Suppressor macrophage treated with lipopolysaccharide for 1 hour (primary cell): Measurements from ENCODE around the gene AMBRA1.
"Not testable (repeated sequence)": the region's sequence is repeated elsewhere in the genome, so short reads cannot be mapped to it uniquely, and the experiment has no call there.

Experiments
- DNase-seq, 3 donors: peaks; one replicate each; pipeline ENCODE4 v3.0.0-alpha.2; 2020 to 2022

The AMBRA1 gene

DNA sequence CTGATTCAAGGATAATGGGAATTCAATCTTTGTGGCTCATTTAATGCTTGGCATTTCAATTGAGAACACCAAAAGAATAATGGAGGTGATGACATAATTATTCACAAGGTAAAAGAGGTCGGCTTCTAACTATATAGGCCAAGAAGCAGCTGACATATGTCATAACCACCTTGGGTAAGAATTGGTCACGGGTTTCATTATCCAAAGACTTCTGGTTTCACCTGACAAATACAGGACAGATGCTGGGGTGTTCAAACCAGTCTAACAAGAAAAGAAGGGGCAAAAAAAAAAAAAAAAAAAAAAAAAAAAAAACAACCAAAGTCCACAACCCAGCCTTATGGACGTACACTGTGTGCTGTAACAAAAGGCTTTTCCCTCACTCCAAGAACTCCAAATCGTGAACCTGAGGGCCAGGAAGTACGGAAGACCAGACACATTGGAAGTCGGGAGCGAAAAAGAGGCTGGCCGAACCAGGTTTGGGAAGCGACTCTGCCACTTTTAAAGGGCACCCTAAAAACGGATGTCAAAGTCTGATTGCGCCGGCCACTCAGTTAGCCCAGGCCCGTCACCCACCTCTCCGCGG lies 22.8 kb upstream of the AMBRA1 start:
- peak; percentile 20 to 28 (median 21) for DNase-seq

- DNase-seq = no peak
These were observed 21.9 kb upstream of the AMBRA1 start for GRCh38 chr11:46615756-46616155.

- no peak for DNase-seq
These were observed 18.5 kb upstream of the AMBRA1 start for GRCh38 chr11:46612326-46612725.

DNA sequence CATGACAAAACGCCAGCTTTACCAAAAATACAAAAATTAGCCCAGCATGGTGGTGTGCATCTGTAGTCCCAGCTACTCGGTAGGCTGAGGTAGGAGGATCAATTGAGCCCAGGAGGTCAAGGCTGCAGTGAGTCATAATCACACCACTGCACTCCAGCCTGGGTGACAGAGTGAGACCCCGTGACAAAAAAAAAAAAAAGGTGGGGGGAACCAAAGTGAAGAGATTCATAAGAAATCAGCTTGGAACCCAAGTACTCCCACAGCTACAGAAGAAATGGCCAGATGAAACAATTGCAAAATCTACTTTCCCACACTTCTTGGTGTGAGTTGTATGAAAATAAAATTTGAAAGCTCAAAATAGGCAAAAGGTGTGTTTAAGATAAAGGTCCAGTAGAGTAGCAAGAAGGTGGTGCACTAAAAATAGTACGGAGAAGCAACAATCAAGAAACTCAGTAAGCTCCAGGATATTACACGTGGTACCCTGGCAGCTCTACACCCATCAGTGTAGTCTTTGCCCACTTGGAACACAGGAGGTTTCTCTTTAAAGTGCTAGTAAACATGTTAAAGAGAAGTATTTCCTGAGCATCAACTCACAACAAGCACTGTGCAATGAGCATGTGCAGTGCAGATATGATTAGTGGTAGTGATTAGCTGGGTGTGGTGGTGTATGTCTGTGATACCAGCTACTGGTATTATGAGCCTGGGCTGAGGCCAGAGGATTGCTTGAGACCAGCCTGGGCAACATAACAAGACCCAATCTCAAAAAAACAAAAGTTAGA lies 17.9 kb upstream of the AMBRA1 start:
- no peak for DNase-seq

- peak in 2 of 3 donors; percentile 20 to 36 for DNase-seq
These were observed 15.6 kb upstream of the AMBRA1 start for GRCh38 chr11:46609386-46609785.

- no peak for DNase-seq
These were observed 13.7 kb upstream of the AMBRA1 start for GRCh38 chr11:46607516-46607915.

- DNase-seq = no peak
These were observed 11.0 kb upstream of the AMBRA1 start for GRCh38 chr11:46604796-46605195.

GRCh38 chr11:46603704-46604308 lies 10.0 kb upstream of the AMBRA1 start:
- DNase-seq = no peak

- peak in 1 of 3 donors; percentile 10 for DNase-seq
These were observed 7.3 kb upstream of the AMBRA1 start for GRCh38 chr11:46601129-46601528.

DNA sequence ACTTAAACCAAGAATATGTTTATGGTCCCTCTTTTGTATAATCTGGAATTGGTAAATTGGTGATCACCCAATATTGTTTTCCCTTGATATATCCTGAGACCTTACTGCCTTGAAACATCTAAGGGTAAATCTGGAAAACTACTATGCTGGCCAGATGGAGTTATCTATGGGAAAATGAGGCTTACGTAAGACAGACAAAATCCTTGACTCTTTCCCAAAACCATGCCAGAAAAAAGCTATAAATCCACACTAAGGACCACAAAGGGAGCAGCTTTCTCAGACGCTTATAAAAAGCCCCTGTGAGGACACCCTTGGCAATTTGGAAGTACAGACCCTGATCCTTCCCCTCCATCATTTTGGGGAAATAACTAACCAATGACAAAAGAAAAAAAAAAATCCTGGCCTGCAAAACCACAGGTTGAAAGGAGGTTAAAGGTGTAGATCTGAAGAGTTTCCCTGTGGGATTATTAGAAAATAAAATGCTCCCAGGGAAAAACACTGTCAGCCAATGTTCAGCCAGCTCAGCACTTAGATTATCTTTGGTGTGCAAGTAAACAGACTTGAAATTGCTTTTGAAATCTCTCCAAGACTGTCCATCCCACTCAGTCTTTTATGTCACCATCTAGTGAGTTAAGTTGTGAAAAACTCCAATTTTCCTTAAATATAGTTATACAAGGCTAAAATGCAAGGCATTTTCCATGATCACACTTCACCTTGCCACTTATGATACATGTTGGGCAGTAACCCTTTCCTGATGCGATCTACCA lies 6.6 kb upstream of the AMBRA1 start:
- DNase-seq = no peak

GRCh38 chr11:46599340-46600193 lies 5.7 kb upstream of the AMBRA1 start:
- no peak for DNase-seq

DNA sequence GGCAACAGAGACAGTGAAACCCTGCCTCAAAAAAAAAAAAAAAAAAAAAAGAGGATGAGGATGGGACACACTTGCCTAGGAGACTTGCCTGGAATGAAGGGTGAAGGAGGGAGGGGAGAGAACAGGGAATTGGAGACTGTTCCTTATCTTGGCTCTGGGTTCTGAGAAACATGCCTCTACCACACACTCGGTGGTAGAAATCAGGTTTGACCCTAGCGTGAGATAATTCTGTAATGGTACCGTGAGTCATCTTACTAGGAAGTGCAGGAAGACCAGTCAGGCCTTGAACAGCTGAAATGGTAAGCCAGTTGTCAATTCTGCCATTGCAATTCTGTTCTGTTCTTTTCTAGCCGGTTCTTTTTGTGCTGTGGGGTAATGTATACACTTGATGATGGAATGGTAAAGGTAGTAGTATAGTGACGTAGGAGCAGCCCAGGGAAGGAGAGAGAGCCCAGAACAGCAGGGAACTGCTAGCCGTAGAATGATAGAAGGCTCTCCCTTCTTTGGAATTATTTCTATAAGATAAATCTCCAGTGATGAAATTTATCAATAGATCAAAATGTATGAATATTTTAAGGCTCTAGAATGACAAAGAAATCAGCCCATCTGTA lies 3.9 kb upstream of the AMBRA1 start:
- no peak for DNase-seq

GRCh38 chr11:46597155-46597554 lies 3.3 kb upstream of the AMBRA1 start:
- DNase-seq = no peak

- no peak for DNase-seq
These were observed 962 bp upstream of the AMBRA1 start for GRCh38 chr11:46594785-46595184.

DNA sequence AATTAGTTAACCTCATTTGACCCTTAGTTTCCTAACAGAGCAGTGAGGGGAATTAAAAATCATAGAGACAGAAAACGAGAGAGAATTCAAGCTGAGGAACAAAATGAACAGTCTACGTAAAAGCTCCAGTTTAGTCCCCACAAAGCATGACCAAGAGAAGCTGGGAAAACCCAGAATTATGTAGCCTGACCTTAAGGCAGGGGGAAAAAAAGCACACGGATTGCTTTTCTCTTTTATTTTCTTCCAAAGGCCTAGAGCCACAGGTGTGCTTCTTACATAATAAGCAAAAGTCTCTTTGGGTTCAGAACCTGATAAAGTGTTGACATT lies 514 bp upstream of the AMBRA1 start:
- DNase-seq = peak; percentile 64 to 78 (median 72)

DNA sequence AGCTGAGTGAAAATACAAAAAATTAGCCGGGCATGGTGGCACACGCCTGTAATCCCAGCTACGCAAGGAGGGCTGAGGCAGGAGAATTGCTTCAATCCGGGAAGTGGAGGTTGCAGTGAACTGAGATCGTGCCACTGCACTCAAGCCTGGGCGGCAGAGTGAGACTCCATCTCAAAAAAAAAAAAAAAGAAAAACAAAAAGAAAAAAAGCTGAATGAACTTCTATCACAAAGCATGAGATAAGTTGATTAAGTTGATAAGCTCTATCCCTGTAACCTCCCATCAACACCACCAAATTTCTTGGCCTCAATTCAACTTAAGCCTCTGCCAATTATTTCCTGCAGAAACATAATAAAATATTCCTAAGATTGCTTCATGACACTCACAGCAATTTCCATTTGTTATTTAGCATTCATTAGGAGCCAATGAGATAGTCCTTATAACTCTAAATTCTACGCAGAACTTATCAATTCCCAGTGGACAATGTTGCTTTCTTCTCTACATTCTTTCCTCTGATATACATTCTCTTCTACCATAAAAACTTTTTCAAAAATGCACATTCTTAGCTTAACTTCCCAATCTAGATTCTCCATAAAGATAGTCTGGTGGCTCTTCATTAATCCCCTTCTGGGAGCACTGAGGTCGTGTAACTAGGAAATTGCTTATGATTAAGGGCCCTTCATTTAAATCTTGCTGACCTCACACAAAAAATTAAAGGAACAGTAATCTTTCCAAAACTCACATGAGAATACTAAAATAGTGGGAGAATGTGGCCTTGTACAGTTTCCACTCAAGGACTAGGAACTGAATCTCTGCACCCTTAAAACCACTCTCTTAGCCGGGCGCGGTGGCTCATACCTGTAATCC lies 2.9 kb downstream of the AMBRA1 start:
- no peak for DNase-seq

GRCh38 chr11:46588915-46589314 lies 4.9 kb downstream of the AMBRA1 start:
- DNase-seq = no peak

- no peak for DNase-seq
These were observed 5.7 kb downstream of the AMBRA1 start for GRCh38 chr11:46588131-46588530.

DNA sequence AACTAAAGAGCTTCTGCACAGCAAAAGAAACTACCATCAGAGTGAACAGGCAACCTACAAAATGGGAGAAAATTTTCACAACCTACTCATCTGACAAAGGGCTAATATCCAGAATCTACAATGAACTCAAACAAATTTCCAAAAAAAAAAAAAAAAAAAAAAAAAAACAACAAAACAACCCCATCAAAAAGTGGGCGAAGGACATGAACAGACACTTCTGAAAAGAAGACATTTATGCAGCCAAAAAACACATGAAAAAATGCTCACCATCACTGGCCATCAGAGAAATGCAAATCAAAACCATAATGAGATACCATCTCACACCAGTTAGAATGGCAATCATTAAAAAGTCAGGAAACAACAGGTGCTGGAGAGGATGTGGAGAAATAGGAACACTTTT lies 10.3 kb downstream of the AMBRA1 start:
- DNase-seq = not testable (repeated sequence)

DNA sequence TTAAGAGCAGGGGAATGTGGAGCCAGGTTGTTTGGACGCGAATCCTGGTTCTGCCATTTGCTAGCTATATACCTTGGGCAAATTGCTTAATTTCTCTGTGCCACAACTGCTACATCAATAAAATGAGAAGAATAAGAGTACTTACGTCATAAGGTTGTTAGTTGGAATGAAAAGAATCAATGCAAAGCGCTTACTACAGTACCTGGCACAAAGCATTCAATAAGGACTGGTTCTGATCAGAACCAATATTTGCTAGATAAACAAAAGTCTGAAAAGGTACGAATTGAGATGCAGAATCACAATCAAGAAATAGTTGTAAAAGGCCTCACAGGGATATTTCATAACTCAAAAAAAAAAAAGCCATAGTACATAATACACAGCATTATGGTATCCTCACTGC lies 11.2 kb downstream of the AMBRA1 start:
- no peak for DNase-seq

- DNase-seq = no peak
These were observed 16.8 kb downstream of the AMBRA1 start for GRCh38 chr11:46577058-46577457.
